Calu3 (cell line): ENCODE results near the gene BOK. TPM values are rescaled to one million over a fixed set of nuclear protein-coding genes. Genes with fewer than 3 reads are reported as not detected.

ENCODE experiments used
- BruUV-seq: library from RNA; stranded (reverse); fragments of 400-500 nt; replicated peaks from 2 replicates; lab custom pipeline; 2021; lab: Mats Ljungman, UMichigan
- CTCF ChIA-PET: fragments of 300-600 bp; sonication (Branson Sonifier 250); formaldehyde crosslinking; loops from one replicate; lab custom pipeline; 2022; ENCODE audit warnings: antibody characterized with exemption; lab: Charles Lee
- DNase-seq: peaks from one replicate; pipeline ENCODE4 v3.0.0; 2022
- H3K27ac Mint-ChIP-seq: one replicate; pipeline ENCODE4 v1.8.0; 2022; ENCODE audit warnings: mixed read lengths; ENCODE audit not compliant: unreplicated experiment
- H3K27me3 Mint-ChIP-seq: one replicate; pipeline ENCODE4 v1.8.0; 2022; ENCODE audit warnings: mixed read lengths; ENCODE audit not compliant: unreplicated experiment
- H3K36me3 Mint-ChIP-seq: one replicate; pipeline ENCODE4 v1.8.0; 2022; ENCODE audit warnings: mild to moderate bottlenecking, moderate library complexity, mixed read lengths; ENCODE audit not compliant: insufficient read depth, unreplicated experiment
- H3K4me1 Mint-ChIP-seq: one replicate; pipeline ENCODE4 v1.8.0; 2022; ENCODE audit warnings: mild to moderate bottlenecking, low read depth, mixed read lengths; ENCODE audit not compliant: unreplicated experiment
- H3K4me3 Mint-ChIP-seq: one replicate; pipeline ENCODE4 v1.8.0; 2022; ENCODE audit warnings: mild to moderate bottlenecking, low read depth, moderate library complexity, mixed read lengths; ENCODE audit not compliant: unreplicated experiment
- H3K9me3 Mint-ChIP-seq: one replicate; pipeline ENCODE4 v1.8.0; 2022; ENCODE audit warnings: low read depth, mixed read lengths; ENCODE audit not compliant: unreplicated experiment
- CTCF ChIP-seq: fragments of 200-600 bp; IDR thresholded peaks from one replicate; pipeline ENCODE4 v1.8.0; 2022; ENCODE audit warnings: antibody characterized with exemption; ENCODE audit not compliant: unreplicated experiment
- intact Hi-C: fragments of 100-400 bp; cut with micrococcal nuclease; formaldehyde crosslinking; loops from one replicate; pipeline ENCODE4 v1.10.0; 2022; ENCODE audit not compliant: unreplicated experiment
- total RNA-seq: library from RNA; stranded (reverse); gene quantifications from 2 replicates; pipeline ENCODE4 v1.2.3, GENCODE V29; 2022

Gene BOK
- total RNA-seq, 1 experiment from 2014 or later, result 30.1 TPM

GRCh38 chr2:241532168-241532567 is 26.4 kb upstream of the BOK start:
- no peak for DNase-seq
- BruUV-seq, result no TSS peak
- peaks cover 40% of the 10 kb centered on the region for H3K27me3 Mint-ChIP-seq
- H3K27ac Mint-ChIP-seq, result no peak overlapping the region
- H3K9me3 Mint-ChIP-seq, result no peaks in the 10 kb centered on the region
- no peaks in the 10 kb centered on the region for H3K36me3 Mint-ChIP-seq
- no peak for TF ChIP-seq CTCF
- CTCF ChIA-PET, result no interaction called here
- H3K4me3 Mint-ChIP-seq, result no peak overlapping the region
- intact Hi-C loops, result no loop called here
- no peaks in the 10 kb centered on the region for H3K4me1 Mint-ChIP-seq

GRCh38 chr2:241532733-241533601 is 25.6 kb upstream of the BOK start:
- H3K4me3 Mint-ChIP-seq, result no peak overlapping the region
- no peaks in the 10 kb centered on the region for H3K4me1 Mint-ChIP-seq
- H3K27ac Mint-ChIP-seq, result no peak overlapping the region
- TF ChIP-seq CTCF, result no peak
- DNase-seq, result no peak
- CTCF ChIA-PET, result interaction anchor here (0.6 kb wide), 1 partner anchor 12 kb away, joined by 5 read pairs; no protein-coding TSS in a partner anchor
- H3K27me3 Mint-ChIP-seq, result peaks cover 41% of the 10 kb centered on the region
- intact Hi-C loops, result no loop called here
- H3K36me3 Mint-ChIP-seq, result no peaks in the 10 kb centered on the region
- no TSS peak for BruUV-seq
- no peaks in the 10 kb centered on the region for H3K9me3 Mint-ChIP-seq

GRCh38 chr2:241534293-241534692 is 24.3 kb upstream of the BOK start:
- intact Hi-C loops, result no loop called here
- no peak overlapping the region for H3K27ac Mint-ChIP-seq
- DNase-seq, result no peak
- H3K4me1 Mint-ChIP-seq, result no peaks in the 10 kb centered on the region
- peaks cover 43% of the 10 kb centered on the region for H3K27me3 Mint-ChIP-seq
- no TSS peak for BruUV-seq
- H3K4me3 Mint-ChIP-seq, result no peak overlapping the region
- H3K9me3 Mint-ChIP-seq, result no peaks in the 10 kb centered on the region
- H3K36me3 Mint-ChIP-seq, result no peaks in the 10 kb centered on the region
- TF ChIP-seq CTCF, result no peak
- CTCF ChIA-PET, result no interaction called here

- CTCF ChIA-PET, result no interaction called here
- no peaks in the 10 kb centered on the region for H3K36me3 Mint-ChIP-seq
- H3K4me3 Mint-ChIP-seq, result no peak overlapping the region
- TF ChIP-seq CTCF, result no peak
- H3K9me3 Mint-ChIP-seq, result no peaks in the 10 kb centered on the region
- H3K27ac Mint-ChIP-seq, result no peak overlapping the region
- intact Hi-C loops, result no loop called here
- no peaks in the 10 kb centered on the region for H3K4me1 Mint-ChIP-seq
- H3K27me3 Mint-ChIP-seq, result peaks cover 41% of the 10 kb centered on the region
- BruUV-seq, result no TSS peak
- DNase-seq, result no peak
These were observed 23.7 kb upstream of the BOK start for GRCh38 chr2:241534701-241535375.
